Keratinocyte (primary cell): ENCODE measurements around the gene RBM47.

Source experiments
- EZH2 ChIP-seq: IDR thresholded peaks from one replicate; pipeline ENCODE4 v1.6.1; 2012; ENCODE audit warnings: inconsistent platforms, mild to moderate bottlenecking, low read length, moderate library complexity
- TF ChIP-seq, protein P1 (sequence below), 3 experiments: IDR thresholded peaks in 1 of 3; conservative IDR thresholded peaks in 1 of 3; optimal IDR thresholded peaks in 1 of 3; 2 replicates in 2 of 3; 3 replicates in 1 of 3; pipeline versions ENCODE3 to v1.5.1; 2011; ENCODE audit warnings: low read length in 3 of 3, mild to moderate bottlenecking in 3 of 3, moderate library complexity in 2 of 3, control low read depth in 1 of 3, inconsistent platforms in 1 of 3; ENCODE audit not compliant: insufficient read depth in 2 of 3; ENCODE audit errors: extremely low read depth in 1 of 3

GRCh38 chr4:40375620-40376019 is 254.0 kb downstream of the RBM47 start:
- TF ChIP-seq, protein P1, sequence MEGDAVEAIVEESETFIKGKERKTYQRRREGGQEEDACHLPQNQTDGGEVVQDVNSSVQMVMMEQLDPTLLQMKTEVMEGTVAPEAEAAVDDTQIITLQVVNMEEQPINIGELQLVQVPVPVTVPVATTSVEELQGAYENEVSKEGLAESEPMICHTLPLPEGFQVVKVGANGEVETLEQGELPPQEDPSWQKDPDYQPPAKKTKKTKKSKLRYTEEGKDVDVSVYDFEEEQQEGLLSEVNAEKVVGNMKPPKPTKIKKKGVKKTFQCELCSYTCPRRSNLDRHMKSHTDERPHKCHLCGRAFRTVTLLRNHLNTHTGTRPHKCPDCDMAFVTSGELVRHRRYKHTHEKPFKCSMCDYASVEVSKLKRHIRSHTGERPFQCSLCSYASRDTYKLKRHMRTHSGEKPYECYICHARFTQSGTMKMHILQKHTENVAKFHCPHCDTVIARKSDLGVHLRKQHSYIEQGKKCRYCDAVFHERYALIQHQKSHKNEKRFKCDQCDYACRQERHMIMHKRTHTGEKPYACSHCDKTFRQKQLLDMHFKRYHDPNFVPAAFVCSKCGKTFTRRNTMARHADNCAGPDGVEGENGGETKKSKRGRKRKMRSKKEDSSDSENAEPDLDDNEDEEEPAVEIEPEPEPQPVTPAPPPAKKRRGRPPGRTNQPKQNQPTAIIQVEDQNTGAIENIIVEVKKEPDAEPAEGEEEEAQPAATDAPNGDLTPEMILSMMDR (optimal IDR thresholded peaks at IDR 0.05 in 1 of 3, IDR thresholded peaks at IDR 0.05 in 1 of 3, conservative IDR thresholded peaks at IDR 0.05 in 1 of 3; ENCODE audit: extremely low read depth in 1 of 3, insufficient read depth in 2 of 3, low read length in 3 of 3): no peak
- no peak for TF ChIP-seq EZH2
